ENCODE measurements around the gene NPNT. TPM values are rescaled to one million over a fixed set of nuclear protein-coding genes. Genes with fewer than 3 reads are reported as not detected.

NPNT gene
- total RNA-seq, 2 donors from 2014 or later: 30.9 to 39.1 TPM

- Histone ChIP-seq H3K9ac (ENCODE audit: low read depth in 2 of 2, low read length in 2 of 2) (no peak overlapping the region), H3K4me1 (no peaks in the 10 kb centered on the region), H3K27me3 (no peaks in the 10 kb centered on the region), H3K9me3 (no peaks in the 10 kb centered on the region), H3K27ac (no peak overlapping the region), H3K36me3 (no peaks in the 10 kb centered on the region), H3K4me3 (no peak overlapping the region)
- intact Hi-C loops (cut with DNase I): no loop called here
- TF ChIP-seq CTCF (IDR thresholded peaks at IDR 0.05): no peak
- no peak for DNase-seq
Measured at GRCh38 chr4:105936901-105937300, 41.6 kb downstream of the NPNT start.

- Histone ChIP-seq H3K9me3 (no peaks in the 10 kb centered on the region), H3K9ac (ENCODE audit: low read depth in 2 of 2, low read length in 2 of 2) (no peak overlapping the region), H3K27ac (no peak overlapping the region), H3K36me3 (no peaks in the 10 kb centered on the region), H3K4me1 (no peaks in the 10 kb centered on the region), H3K4me3 (no peak overlapping the region), H3K27me3 (no peaks in the 10 kb centered on the region)
- no peak for TF ChIP-seq CTCF (IDR thresholded peaks at IDR 0.05)
- intact Hi-C loops (cut with DNase I): no loop called here
- no peak for DNase-seq
Measured at GRCh38 chr4:105937759-105938158, 42.5 kb downstream of the NPNT start.

- H3K4me1 ChIP-seq: no peaks in the 10 kb centered on the region
- H3K36me3 ChIP-seq: no peaks in the 10 kb centered on the region
- no peak overlapping the region for H3K9ac ChIP-seq (ENCODE audit: low read depth in 2 of 2, low read length in 2 of 2)
- no peak for TF ChIP-seq CTCF (IDR thresholded peaks at IDR 0.05)
- DNase-seq: no peak
- no peaks in the 10 kb centered on the region for H3K9me3 ChIP-seq
- no peaks in the 10 kb centered on the region for H3K27me3 ChIP-seq
- no peak overlapping the region for H3K27ac ChIP-seq
- intact Hi-C loops (cut with DNase I): no loop called here
- no peak overlapping the region for H3K4me3 ChIP-seq
Measured at GRCh38 chr4:105943234-105943633, 48.0 kb downstream of the NPNT start.

- Histone ChIP-seq H3K9ac (ENCODE audit: low read depth in 2 of 2, low read length in 2 of 2) (no peak overlapping the region), H3K4me3 (no peak overlapping the region), H3K9me3 (no peaks in the 10 kb centered on the region), H3K27ac (no peak overlapping the region), H3K4me1 (no peaks in the 10 kb centered on the region), H3K27me3 (no peaks in the 10 kb centered on the region), H3K36me3 (no peaks in the 10 kb centered on the region)
- intact Hi-C loops (cut with DNase I): no loop called here
- no peak for TF ChIP-seq CTCF (IDR thresholded peaks at IDR 0.05)
- DNase-seq: no peak
Measured at GRCh38 chr4:105944540-105944939, 49.3 kb downstream of the NPNT start.

- no peak overlapping the region for H3K9ac ChIP-seq (ENCODE audit: low read depth in 2 of 2, low read length in 2 of 2)
- H3K27me3 ChIP-seq: no peaks in the 10 kb centered on the region
- no peaks in the 10 kb centered on the region for H3K9me3 ChIP-seq
- no peaks in the 10 kb centered on the region for H3K4me1 ChIP-seq
- no peak overlapping the region for H3K27ac ChIP-seq
- DNase-seq: no peak
- no peak for TF ChIP-seq CTCF (IDR thresholded peaks at IDR 0.05)
- H3K4me3 ChIP-seq: no peak overlapping the region
- intact Hi-C loops (cut with DNase I): no loop called here
- no peaks in the 10 kb centered on the region for H3K36me3 ChIP-seq
Measured at GRCh38 chr4:105946771-105947170, 51.5 kb downstream of the NPNT start.

GRCh38 chr4:105950701-105951100 is 55.4 kb downstream of the NPNT start:
- no peak for TF ChIP-seq CTCF (IDR thresholded peaks at IDR 0.05)
- intact Hi-C loops (cut with DNase I): no loop called here
- H3K36me3 ChIP-seq: no peaks in the 10 kb centered on the region

More at GRCh38 chr4:105950701-105951100, 55.4 kb downstream of the NPNT start:
- Histone ChIP-seq H3K4me1 (no peaks in the 10 kb centered on the region), H3K9ac (ENCODE audit: low read depth in 2 of 2, low read length in 2 of 2) (no peak overlapping the region), H3K9me3 (no peaks in the 10 kb centered on the region), H3K4me3 (no peak overlapping the region), H3K27ac (no peak overlapping the region), H3K27me3 (no peaks in the 10 kb centered on the region)
- DNase-seq: no peak
